Lung (tissue), 12 donors: ENCODE measurements around the gene XPO4. TPM values are rescaled to one million over a fixed set of nuclear protein-coding genes. Genes with fewer than 3 reads are reported as not detected.

ENCODE experiments used
- ATAC-seq: fragments of 200-7000 bp; cut with Tn5 transposase; one replicate; pipeline ENCODE4 v1.9.1; 2020; ENCODE audit warnings: moderate number of reproducible peaks; ENCODE audit not compliant: insufficient read depth, low FRiP score
- DNase-seq, 3 donors: peaks; one replicate each; pipeline ENCODE4 v3.0.0-alpha.2; 2013 to 2017
- H3K27ac ChIP-seq, 2 donors: one replicate each; pipeline ENCODE4 v1.5.1; 2013; ENCODE audit warnings: mild to moderate bottlenecking in 2 of 2, moderate library complexity in 2 of 2, control low read depth in 1 of 2, inconsistent platforms in 1 of 2, low read depth in 1 of 2, low read length in 1 of 2
- H3K27me3 ChIP-seq, 3 donors: one replicate each; pipeline ENCODE4 v1.5.1; 2013; ENCODE audit warnings: low read length in 2 of 3; ENCODE audit not compliant: control insufficient read depth in 3 of 3, insufficient read depth in 3 of 3
- H3K36me3 ChIP-seq, 4 donors: one replicate each; pipeline ENCODE4 v1.5.1; 2013; ENCODE audit warnings: low read length in 4 of 4, mild to moderate bottlenecking in 1 of 4, moderate library complexity in 1 of 4; ENCODE audit not compliant: control insufficient read depth in 4 of 4, insufficient read depth in 4 of 4
- H3K4me1 ChIP-seq, 5 donors: one replicate each; pipeline ENCODE4 v1.5.1; 2013; ENCODE audit warnings: low read length in 5 of 5, mild to moderate bottlenecking in 2 of 5, moderate library complexity in 1 of 5; ENCODE audit not compliant: control insufficient read depth in 5 of 5, insufficient read depth in 5 of 5
- H3K4me3 ChIP-seq: one replicate; pipeline ENCODE4 v1.5.1; 2013; ENCODE audit warnings: mild to moderate bottlenecking, control low read depth, moderate library complexity
- H3K9ac ChIP-seq, 2 donors: one replicate each; pipeline ENCODE4 v1.5.1; 2013; ENCODE audit warnings: low read length in 2 of 2, control low read depth in 1 of 2; ENCODE audit not compliant: insufficient read depth in 1 of 2
- H3K9me3 ChIP-seq, 4 donors: one replicate each; pipeline ENCODE4 v1.5.1; 2013; ENCODE audit warnings: low read length in 3 of 4, mild to moderate bottlenecking in 1 of 4, moderate library complexity in 1 of 4; ENCODE audit not compliant: control insufficient read depth in 4 of 4, insufficient read depth in 3 of 4
- CTCF ChIP-seq: IDR thresholded peaks from 2 replicates; pipeline ENCODE4 v1.5.1; 2012; ENCODE audit warnings: mild to moderate bottlenecking; ENCODE audit errors: control extremely low read depth, extremely low read depth
- WGBS, 2 donors: extraction: QIAGEN DNeasy Blood & Tissue Kit; methylation state at CpG; one replicate each; pipeline ENCODE4 v1.1.7; 2013; 5-methylcytosine and 5-hydroxymethylcytosine counted together
- polyA plus RNA-seq, 2 donors: library from polyadenylated mRNA; stranded (reverse); fragments of 200-250 nt; gene quantifications; one replicate each; pipeline ENCODE4 v1.2.1, GENCODE V29; 2013
- total RNA-seq, 2 donors: library from RNA; depleted of rRNA in 1 of 2; stranded (reverse); fragments of >200 nt in 1 of 2; gene quantifications; one replicate each; pipeline ENCODE4 v1.2.1, GENCODE V29; 2014 to 2021
- donor health status: control.
- donor health status: control.
- donor health status: Bipolar disorder and iron deficiency.
- donor health status: healthy.
- donor health status: DM: yes; HTN: yes; CAD: no.

XPO4 gene
- total and polyA plus RNA-seq, 4 donors = 3.1 to 25.5 (median 9.9) TPM

- Histone ChIP-seq H3K9me3 (no peaks in the 10 kb centered on the region), H3K27ac (no peak overlapping the region), H3K4me3 (no peak overlapping the region), H3K36me3 (peaks cover 0 to 6% (median 5%) of the 10 kb centered on the region in 4 donors), H3K27me3 (no peaks in the 10 kb centered on the region), H3K9ac (no peak overlapping the region), H3K4me1 (peaks cover 0 to 10% (median 6%) of the 10 kb centered on the region in 5 donors)
- WGBS, 2 donors = 85 to 95% methylated on average over 2 of the region's 2 CpGs
- DNase-seq (no peak), ATAC-seq (no peak)
- TF ChIP-seq CTCF = no peak
These were observed 126.6 kb downstream of the XPO4 start for GRCh38 chr13:20775961-20776360.

- DNase-seq = no peak
- ATAC-seq = no peak
- 87 to 93% methylated on average over 1 of the region's 1 CpG for WGBS, 2 donors
- H3K4me1 ChIP-seq = peaks cover 0 to 10% (median 6%) of the 10 kb centered on the region in 5 donors
- H3K27ac ChIP-seq = no peak overlapping the region
- H3K4me3 ChIP-seq = no peak overlapping the region
- no peaks in the 10 kb centered on the region for H3K27me3 ChIP-seq
- H3K36me3 ChIP-seq = peaks cover 0 to 14% (median 6%) of the 10 kb centered on the region in 4 donors
- no peak overlapping the region for H3K9ac ChIP-seq
- no peak for TF ChIP-seq CTCF
- peaks cover 0 to 3% (median 0%) of the 10 kb centered on the region in 4 donors for H3K9me3 ChIP-seq
These were observed 127.8 kb downstream of the XPO4 start for GRCh38 chr13:20774746-20775145.

GRCh38 chr13:20773194-20774080, 129.1 kb downstream of the XPO4 start, which contains the start of gene EEF1AKMT1:
EEF1AKMT1 (minus strand) TSS chr13:20773961; CDS start chr13:20757598, 16,363 bp downstream.
- Histone ChIP-seq H3K4me1 (peaks cover 0 to 10% (median 6%) of the 10 kb centered on the region in 5 donors), H3K4me3 (peak within 1 kb of the TSS; percentile 83), H3K9ac (peak within 1 kb of the TSS; percentile 90 to 98), H3K36me3 (peaks cover 0 to 14% (median 7%) of the 10 kb centered on the region in 4 donors), H3K27ac (peak within 1 kb of the TSS; percentile 89 to 93), H3K9me3 (peaks cover 0 to 10% (median under 1%) of the 10 kb centered on the region in 4 donors), H3K27me3 (no peaks in the 10 kb centered on the region)
- ATAC-seq (peak; percentile 95), DNase-seq (peak; percentile 96 to 97 (median 96))
- 0% methylated on average over 68 to 72 of the region's 72 CpGs for WGBS, 2 donors
- TF ChIP-seq CTCF = no peak
